ENCODE data around the gene CEACAM16.

GRCh38 chr19:44753626-44753931 is 54.6 kb downstream of the CEACAM16 start:
- no peak for TF ChIP-seq CTCF (IDR thresholded peaks at IDR 0.05)
- no peak for TF ChIP-seq POLR2A (IDR thresholded peaks at IDR 0.05)

Measured in Peyer's patch (tissue), 4 donors.